ENCODE measurements around the gene EWSR1.

- no peak for TF ChIP-seq POLR2A (IDR thresholded peaks at IDR 0.05; ENCODE audit: low read depth, low read length)
- TF ChIP-seq, protein P1, sequence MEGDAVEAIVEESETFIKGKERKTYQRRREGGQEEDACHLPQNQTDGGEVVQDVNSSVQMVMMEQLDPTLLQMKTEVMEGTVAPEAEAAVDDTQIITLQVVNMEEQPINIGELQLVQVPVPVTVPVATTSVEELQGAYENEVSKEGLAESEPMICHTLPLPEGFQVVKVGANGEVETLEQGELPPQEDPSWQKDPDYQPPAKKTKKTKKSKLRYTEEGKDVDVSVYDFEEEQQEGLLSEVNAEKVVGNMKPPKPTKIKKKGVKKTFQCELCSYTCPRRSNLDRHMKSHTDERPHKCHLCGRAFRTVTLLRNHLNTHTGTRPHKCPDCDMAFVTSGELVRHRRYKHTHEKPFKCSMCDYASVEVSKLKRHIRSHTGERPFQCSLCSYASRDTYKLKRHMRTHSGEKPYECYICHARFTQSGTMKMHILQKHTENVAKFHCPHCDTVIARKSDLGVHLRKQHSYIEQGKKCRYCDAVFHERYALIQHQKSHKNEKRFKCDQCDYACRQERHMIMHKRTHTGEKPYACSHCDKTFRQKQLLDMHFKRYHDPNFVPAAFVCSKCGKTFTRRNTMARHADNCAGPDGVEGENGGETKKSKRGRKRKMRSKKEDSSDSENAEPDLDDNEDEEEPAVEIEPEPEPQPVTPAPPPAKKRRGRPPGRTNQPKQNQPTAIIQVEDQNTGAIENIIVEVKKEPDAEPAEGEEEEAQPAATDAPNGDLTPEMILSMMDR (conservative IDR thresholded peaks at IDR 0.05; ENCODE audit: low read depth, low read length), result no peak
- TF ChIP-seq RAD21 (IDR thresholded peaks at IDR 0.05; ENCODE audit: low read length), result no peak
- no peak for TF ChIP-seq MXI1 (IDR thresholded peaks at IDR 0.05; ENCODE audit: borderline replicate concordance, low read depth, low read length)
- no peak for TF ChIP-seq MAFK (IDR thresholded peaks at IDR 0.05; ENCODE audit: low read depth, low read length)
- no peak for TF ChIP-seq CEBPB (IDR thresholded peaks at IDR 0.05; ENCODE audit: low read depth, low read length)
These were observed 31.2 kb downstream of the EWSR1 start for GRCh38 chr22:29299136-29299900.

All from IMR-90 (cell line).